Mesendoderm (in vitro differentiated cells): ENCODE measurements around the gene HORMAD2.
"Not testable (repeated sequence)": the region's sequence is repeated elsewhere in the genome, so short reads cannot be mapped to it uniquely, and the experiment has no call there.

Source experiments
- DNase-seq: peaks from one replicate; pipeline ENCODE4 v3.0.0; 2013
- H2AK5ac ChIP-seq: 2 replicates; pipeline ENCODE4 v1.6.1; 2013; ENCODE audit warnings: low read length, inconsistent platforms
- H2BK120ac ChIP-seq: 2 replicates; pipeline ENCODE4 v1.6.1; 2013; ENCODE audit warnings: low read depth, mild to moderate bottlenecking, low read length, moderate library complexity, mixed read lengths
- H2BK15ac ChIP-seq: replicated peaks from 2 replicates; pipeline ENCODE4 v1.6.1; 2013; ENCODE audit warnings: low read depth, mild to moderate bottlenecking, moderate library complexity
- H2BK5ac ChIP-seq: 2 replicates; pipeline ENCODE4 v1.6.1; 2013; ENCODE audit warnings: low read length, inconsistent platforms
- H3K18ac ChIP-seq: 2 replicates; pipeline ENCODE4 v1.6.1; 2013; ENCODE audit warnings: mild to moderate bottlenecking, low read length, mixed read lengths
- H3K23ac ChIP-seq: one replicate; pipeline ENCODE4 v1.6.1; 2013; ENCODE audit warnings: low read length
- H3K27ac ChIP-seq: 2 replicates; pipeline ENCODE4 v1.5.1; 2013; ENCODE audit warnings: low read depth, mild to moderate bottlenecking, inconsistent platforms, low read length, moderate library complexity
- H3K27me3 ChIP-seq: 2 replicates; pipeline ENCODE4 v1.6.1; 2013; ENCODE audit warnings: low read length, control low read depth, mild to moderate bottlenecking, inconsistent platforms; ENCODE audit not compliant: insufficient read depth, poor library complexity
- H3K36me3 ChIP-seq: 2 replicates; pipeline ENCODE4 v1.6.1; 2013; ENCODE audit warnings: low read length, inconsistent platforms; ENCODE audit not compliant: control insufficient read depth, insufficient read depth
- H3K4ac ChIP-seq: one replicate; pipeline ENCODE4 v1.6.1; 2013; ENCODE audit warnings: low read depth, mild to moderate bottlenecking, low read length, moderate library complexity
- H3K4me1 ChIP-seq: 2 replicates; pipeline ENCODE4 v1.6.1; 2013; ENCODE audit warnings: low read depth, low read length, inconsistent platforms; ENCODE audit not compliant: control insufficient read depth
- H3K4me2 ChIP-seq: 2 replicates; pipeline ENCODE4 v1.6.1; 2013; ENCODE audit warnings: low read length
- H3K4me3 ChIP-seq: 2 replicates; pipeline ENCODE4 v1.5.1; 2013; ENCODE audit warnings: mild to moderate bottlenecking, low read length
- H3K56ac ChIP-seq: one replicate; pipeline ENCODE4 v1.6.1; 2013; ENCODE audit warnings: low read length
- H3K79me1 ChIP-seq: 2 replicates; pipeline ENCODE4 v1.6.1; 2013; ENCODE audit warnings: low read length, inconsistent platforms
- H3K79me2 ChIP-seq: 2 replicates; pipeline ENCODE4 v1.6.1; 2013; ENCODE audit warnings: mild to moderate bottlenecking, low read length; ENCODE audit not compliant: control insufficient read depth, insufficient read depth
- H3K9ac ChIP-seq: 2 replicates; pipeline ENCODE4 v1.6.1; 2013; ENCODE audit warnings: low read length, inconsistent platforms
- H4K5ac ChIP-seq: one replicate; pipeline ENCODE4 v1.6.1; 2013; ENCODE audit warnings: low read length
- H4K8ac ChIP-seq: one replicate; pipeline ENCODE4 v1.6.1; 2013; ENCODE audit warnings: low read depth, mild to moderate bottlenecking, control low read depth, low read length, moderate library complexity
- WGBS: extraction: QIAGEN DNeasy Blood & Tissue Kit; methylation state at CpG from one replicate; pipeline ENCODE4 v1.1.7; 2013; ENCODE audit warnings: low lambda C conversion rate, missing lambda C conversion rate; ENCODE audit not compliant: insufficient coverage; ENCODE audit errors: extremely low coverage; 5-methylcytosine and 5-hydroxymethylcytosine counted together

The HORMAD2 gene

DNA sequence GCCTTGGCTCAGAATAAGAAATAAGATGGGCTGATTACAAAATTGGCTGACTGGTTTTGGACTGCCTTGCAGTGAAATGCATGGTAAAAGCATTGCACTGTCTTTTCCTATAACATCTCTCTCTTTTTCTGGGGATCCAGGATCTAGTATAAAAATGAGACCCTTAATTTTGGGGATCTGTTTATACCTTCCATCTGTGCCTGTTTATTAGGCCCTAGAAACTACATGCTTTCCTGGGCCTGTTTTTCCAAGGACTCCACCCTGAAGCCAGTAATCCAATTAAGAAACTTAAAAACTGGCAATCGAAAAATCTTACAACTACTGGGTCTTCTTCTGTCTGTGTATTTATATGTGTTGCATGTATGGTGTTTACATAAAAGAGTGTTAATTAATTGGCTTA, 14.5 kb downstream of the HORMAD2 start:
- H3K18ac ChIP-seq, result no peak overlapping the region
- no peaks in the 10 kb centered on the region for H3K27me3 ChIP-seq
- H3K36me3 ChIP-seq, result no peaks in the 10 kb centered on the region
- H2BK120ac ChIP-seq, result no peak overlapping the region
- peak; percentile 53 for DNase-seq
- H3K4me3 ChIP-seq, result no peak overlapping the region
- no peak overlapping the region for H4K5ac ChIP-seq
- no peak overlapping the region for H4K8ac ChIP-seq
- no peak overlapping the region for H2BK5ac ChIP-seq
- no peak overlapping the region for H3K27ac ChIP-seq
- H3K4ac ChIP-seq, result no peak overlapping the region
- no peak overlapping the region for H3K56ac ChIP-seq
- no CpG with 5 or more reads among the region's 1 CpG for WGBS
- no peak overlapping the region for H3K23ac ChIP-seq
- H3K79me1 ChIP-seq, result no peaks in the 10 kb centered on the region
- no peak overlapping the region for H2BK15ac ChIP-seq
- H2AK5ac ChIP-seq, result no peak overlapping the region
- H3K4me1 ChIP-seq, result no peaks in the 10 kb centered on the region
- no peaks in the 10 kb centered on the region for H3K79me2 ChIP-seq
- no peak overlapping the region for H3K4me2 ChIP-seq
- H3K9ac ChIP-seq, result no peak overlapping the region

DNA sequence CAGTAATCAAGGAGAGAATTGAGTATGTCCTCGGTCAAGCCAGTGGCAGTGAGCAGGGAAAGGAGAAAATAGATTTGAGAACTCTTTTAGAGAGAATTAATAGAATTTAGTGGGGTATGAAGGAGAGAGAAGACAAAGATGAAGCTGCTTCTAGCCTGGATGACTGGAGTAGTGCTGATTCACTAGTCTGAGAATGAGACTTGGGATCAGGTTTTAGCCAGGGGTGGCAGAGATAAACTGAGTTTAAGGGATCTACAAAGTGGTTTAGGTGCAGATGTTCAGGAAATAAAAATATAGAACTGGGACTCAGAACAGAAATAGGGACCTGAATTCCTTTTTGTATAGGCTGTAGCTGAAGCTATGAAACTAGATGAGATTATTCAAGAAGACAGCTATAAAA, 17.6 kb downstream of the HORMAD2 start:
- H3K56ac ChIP-seq, result no peak overlapping the region
- no peaks in the 10 kb centered on the region for H3K4me1 ChIP-seq
- no peak overlapping the region for H3K4me2 ChIP-seq
- H3K27ac ChIP-seq, result no peak overlapping the region
- no peaks in the 10 kb centered on the region for H3K79me2 ChIP-seq
- no peak overlapping the region for H2BK15ac ChIP-seq
- H3K9ac ChIP-seq, result no peak overlapping the region
- H2AK5ac ChIP-seq, result no peak overlapping the region
- no peak overlapping the region for H4K5ac ChIP-seq
- no peak overlapping the region for H4K8ac ChIP-seq
- no CpG with 5 or more reads among the region's 1 CpG for WGBS
- no peak overlapping the region for H3K4me3 ChIP-seq
- H3K36me3 ChIP-seq, result no peaks in the 10 kb centered on the region
- no peak for DNase-seq
- no peaks in the 10 kb centered on the region for H3K27me3 ChIP-seq
- H3K18ac ChIP-seq, result no peak overlapping the region
- H3K23ac ChIP-seq, result no peak overlapping the region
- no peak overlapping the region for H3K4ac ChIP-seq
- no peak overlapping the region for H2BK120ac ChIP-seq
- H2BK5ac ChIP-seq, result no peak overlapping the region
- no peaks in the 10 kb centered on the region for H3K79me1 ChIP-seq

DNA sequence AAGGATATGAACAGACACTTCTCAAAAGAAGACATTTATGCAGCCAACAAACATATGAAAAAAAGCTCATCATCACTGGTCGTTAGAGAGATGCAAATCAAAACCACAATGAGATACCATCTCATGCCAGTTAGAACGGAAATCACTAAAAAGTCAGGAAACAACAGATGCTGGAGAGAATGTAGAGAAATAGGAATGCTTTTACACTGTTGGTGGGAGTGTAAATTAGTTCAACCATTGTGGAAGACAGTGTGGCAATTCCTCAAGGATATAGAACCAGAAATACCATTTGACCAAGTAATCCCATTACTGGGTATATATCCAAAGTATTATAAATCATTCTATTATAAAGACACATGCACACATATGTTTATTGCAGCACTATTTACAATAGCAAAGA, 20.5 kb downstream of the HORMAD2 start:
- no CpG with 5 or more reads among the region's 2 CpGs for WGBS
- not testable (repeated sequence) for H3K79me2 ChIP-seq, DNase-seq, H3K27me3 ChIP-seq, H4K8ac ChIP-seq, H2BK120ac ChIP-seq, H3K18ac ChIP-seq, H4K5ac ChIP-seq, H3K9ac ChIP-seq, H3K56ac ChIP-seq, H3K36me3 ChIP-seq, H2BK5ac ChIP-seq, H3K4me2 ChIP-seq, H3K4me3 ChIP-seq, H3K4me1 ChIP-seq, H3K79me1 ChIP-seq, H3K27ac ChIP-seq, H2AK5ac ChIP-seq, H3K4ac ChIP-seq, H2BK15ac ChIP-seq, H3K23ac ChIP-seq

DNA sequence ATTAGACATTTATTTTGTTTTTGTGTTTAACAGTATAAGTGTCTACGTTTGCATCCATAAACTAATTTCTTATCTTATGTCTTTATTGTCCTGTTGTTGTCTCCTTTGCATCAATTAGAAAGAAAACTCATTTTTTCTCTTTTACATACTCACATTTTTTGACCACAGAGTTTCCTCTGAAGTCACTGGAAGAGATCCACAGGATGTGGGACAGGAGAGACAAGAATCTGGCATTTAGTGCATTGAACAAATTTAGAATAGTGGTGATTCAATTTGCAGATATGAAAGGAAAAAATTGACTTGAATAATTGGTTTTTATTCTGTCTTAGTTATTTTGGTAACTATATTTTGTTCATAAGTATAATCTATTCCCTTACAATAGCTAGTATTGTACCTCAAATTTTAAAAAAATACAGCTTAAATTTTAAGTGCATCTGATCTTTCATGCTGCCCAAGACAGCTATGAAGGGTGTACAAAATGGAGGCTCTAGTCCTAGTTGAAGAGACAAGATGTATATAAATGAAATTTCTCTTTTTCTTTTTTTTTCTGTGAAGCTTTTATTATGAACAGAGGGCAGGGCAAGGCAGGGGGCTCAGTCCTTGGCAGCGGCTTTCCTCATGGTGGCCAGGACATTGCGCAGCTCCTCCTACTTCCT, 24.4 kb downstream of the HORMAD2 start:
- Histone ChIP-seq H3K27ac (no peak overlapping the region), H3K27me3 (no peaks in the 10 kb centered on the region), H3K56ac (no peak overlapping the region), H3K9ac (no peak overlapping the region), H2BK5ac (no peak overlapping the region), H4K5ac (no peak overlapping the region), H3K79me2 (no peaks in the 10 kb centered on the region), H2AK5ac (no peak overlapping the region), H3K4me3 (no peak overlapping the region), H3K4ac (no peak overlapping the region), H3K18ac (no peak overlapping the region), H3K79me1 (no peaks in the 10 kb centered on the region), H2BK120ac (no peak overlapping the region), H3K36me3 (no peaks in the 10 kb centered on the region), H4K8ac (no peak overlapping the region), H3K4me1 (no peaks in the 10 kb centered on the region), H3K23ac (no peak overlapping the region), H2BK15ac (no peak overlapping the region), H3K4me2 (no peak overlapping the region)
- DNase-seq, result no peak
- no CpG with 5 or more reads among the region's 3 CpGs for WGBS

DNA sequence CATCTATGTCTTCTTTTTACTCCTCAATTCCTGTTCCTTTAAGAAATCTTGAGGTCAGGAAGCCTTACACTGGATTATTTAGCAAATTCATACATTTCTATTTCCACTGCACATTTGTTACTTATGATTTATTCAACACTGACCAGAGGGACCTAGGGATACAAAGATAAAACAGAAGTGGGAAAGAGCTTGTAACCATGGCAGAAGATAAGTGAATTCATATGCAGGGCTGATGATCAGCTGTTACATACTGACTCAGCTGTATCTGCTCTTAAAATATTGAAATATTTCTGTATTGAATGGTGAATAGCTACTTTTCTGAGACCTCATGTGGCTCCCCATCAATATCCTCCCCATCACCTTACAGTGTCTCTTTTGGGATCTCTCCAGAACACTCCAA, 25.2 kb downstream of the HORMAD2 start:
- Histone ChIP-seq H2BK5ac (no peak overlapping the region), H3K36me3 (no peaks in the 10 kb centered on the region), H2AK5ac (no peak overlapping the region), H3K23ac (no peak overlapping the region), H2BK15ac (no peak overlapping the region), H3K4me2 (no peak overlapping the region), H3K9ac (no peak overlapping the region), H3K18ac (no peak overlapping the region), H3K4ac (no peak overlapping the region), H3K4me3 (no peak overlapping the region), H3K27ac (no peak overlapping the region), H2BK120ac (no peak overlapping the region), H3K56ac (no peak overlapping the region), H3K79me2 (no peaks in the 10 kb centered on the region), H3K4me1 (no peaks in the 10 kb centered on the region), H4K5ac (no peak overlapping the region), H3K79me1 (no peaks in the 10 kb centered on the region), H4K8ac (no peak overlapping the region), H3K27me3 (no peaks in the 10 kb centered on the region)
- DNase-seq, result no peak

DNA sequence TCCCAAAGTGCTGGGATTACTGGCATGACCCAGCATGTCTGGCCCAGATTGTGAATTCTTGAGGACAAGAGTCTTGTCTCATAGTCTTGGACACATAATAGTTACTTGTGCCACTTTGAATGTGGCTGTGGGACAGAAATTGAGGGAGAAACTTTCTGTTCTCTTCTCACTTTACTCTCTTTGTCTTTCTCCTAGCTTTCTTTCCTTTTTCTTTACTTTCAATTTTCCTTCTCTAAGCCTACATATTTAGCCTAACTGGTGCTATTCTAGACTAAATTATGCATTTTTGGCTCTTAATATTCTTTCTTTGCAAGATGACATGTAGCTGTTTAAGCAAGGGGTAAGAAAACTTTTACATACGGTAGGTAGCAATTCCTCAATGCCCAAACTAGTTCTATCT, 33.2 kb downstream of the HORMAD2 start:
- no peak overlapping the region for H3K18ac ChIP-seq
- H4K8ac ChIP-seq, result no peak overlapping the region
- H4K5ac ChIP-seq, result no peak overlapping the region
- no peak overlapping the region for H3K56ac ChIP-seq
- no peak overlapping the region for H3K9ac ChIP-seq
- no peaks in the 10 kb centered on the region for H3K36me3 ChIP-seq
- H3K4me3 ChIP-seq, result no peak overlapping the region
- H3K27ac ChIP-seq, result no peak overlapping the region
- H3K79me2 ChIP-seq, result no peaks in the 10 kb centered on the region
- no peaks in the 10 kb centered on the region for H3K4me1 ChIP-seq
- no CpG with 5 or more reads among the region's 1 CpG for WGBS
- H2BK120ac ChIP-seq, result no peak overlapping the region
- no peak overlapping the region for H3K4me2 ChIP-seq
- no peak overlapping the region for H3K4ac ChIP-seq
- no peaks in the 10 kb centered on the region for H3K27me3 ChIP-seq
- H2BK5ac ChIP-seq, result no peak overlapping the region
- no peak overlapping the region for H2AK5ac ChIP-seq
- H3K23ac ChIP-seq, result no peak overlapping the region
- no peak for DNase-seq
- no peak overlapping the region for H2BK15ac ChIP-seq
- no peaks in the 10 kb centered on the region for H3K79me1 ChIP-seq
